Measurements from ENCODE around the gene ABHD18. TPM values are rescaled to one million over a fixed set of nuclear protein-coding genes. Genes with fewer than 3 reads are reported as not detected.

Gene ABHD18
- total RNA-seq, 1 experiment from 2014 or later, result 17.8 TPM

DNA sequence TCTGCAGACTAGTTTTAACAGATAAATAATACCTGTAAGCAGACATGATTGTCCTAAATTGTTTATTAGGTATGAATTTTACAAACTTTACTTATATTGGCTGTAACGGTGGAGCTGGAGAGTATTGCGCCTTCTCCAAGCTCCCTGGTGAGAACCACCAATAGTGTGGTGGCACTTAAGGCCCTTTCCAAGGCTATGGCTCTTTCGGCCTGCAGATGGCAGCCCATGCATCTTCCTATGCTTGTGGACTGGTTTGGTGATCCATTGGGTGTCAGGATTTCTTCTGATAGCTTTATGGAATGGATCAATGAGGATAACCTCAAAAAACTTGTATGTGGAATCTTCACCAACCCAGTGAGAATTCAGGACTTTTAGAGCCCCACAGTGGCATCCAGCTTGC is 103.7 kb downstream of the ABHD18 start:
- peak; percentile 56 for DNase-seq
- Histone ChIP-seq H3K4me3 (ENCODE audit: insufficient read depth, low read depth, low read length) (no peak overlapping the region), H3K27me3 (ENCODE audit: control insufficient read depth, insufficient read depth, low read length) (no peaks in the 10 kb centered on the region), H3K36me3 (replicated peaks; ENCODE audit: control insufficient read depth, insufficient read depth, low read length) (no peaks in the 10 kb centered on the region)

GRCh38 chr4:128076464-128076863 is 111.3 kb downstream of the ABHD18 start:
- Histone ChIP-seq H3K4me3 (ENCODE audit: insufficient read depth, low read depth, low read length) (no peak overlapping the region), H3K36me3 (replicated peaks; ENCODE audit: control insufficient read depth, insufficient read depth, low read length) (peaks cover 6% of the 10 kb centered on the region), H3K27me3 (ENCODE audit: control insufficient read depth, insufficient read depth, low read length) (no peaks in the 10 kb centered on the region)
- DNase-seq, result no peak

Other genes starting within 250 kb of the ABHD18 start
- gene SLC25A31, start 235.0 kb upstream of the ABHD18 start, total RNA-seq (2014; rRNA removed; shearing (Covaris generic)), result 0.07 TPM in 1 of 2 replicates, not detected in the other
- 1.2 and 1.7 TPM in 2 replicates for gene HSPA4L, start 183.1 kb upstream of the ABHD18 start, total RNA-seq (2014; rRNA removed; shearing (Covaris generic))
- gene PLK4, start 84.5 kb upstream of the ABHD18 start, total RNA-seq (2014; rRNA removed; shearing (Covaris generic)), result 24.1 and 33.8 TPM in 2 replicates
- gene MFSD8, start 233 bp upstream of the ABHD18 start, total RNA-seq (2014; rRNA removed; shearing (Covaris generic)), result 15.7 and 16.2 TPM in 2 replicates
- gene LARP1B, start 95.9 kb downstream of the ABHD18 start, total RNA-seq (2014; rRNA removed; shearing (Covaris generic)), result 20.7 and 34.1 TPM in 2 replicates